Erythroblast (primary cell): Measurements from ENCODE around the gene CRYGN.

Source experiments
- GATA1 ChIP-seq: IDR thresholded peaks from 2 replicates; pipeline ENCODE4 v1.6.1; 2011; ENCODE audit warnings: low read depth, mild to moderate bottlenecking, control low read depth, low read length, moderate library complexity
- POLR2A ChIP-seq: IDR thresholded peaks from 2 replicates; pipeline ENCODE4 v1.6.1; 2011; ENCODE audit warnings: mild to moderate bottlenecking, low read length

DNA sequence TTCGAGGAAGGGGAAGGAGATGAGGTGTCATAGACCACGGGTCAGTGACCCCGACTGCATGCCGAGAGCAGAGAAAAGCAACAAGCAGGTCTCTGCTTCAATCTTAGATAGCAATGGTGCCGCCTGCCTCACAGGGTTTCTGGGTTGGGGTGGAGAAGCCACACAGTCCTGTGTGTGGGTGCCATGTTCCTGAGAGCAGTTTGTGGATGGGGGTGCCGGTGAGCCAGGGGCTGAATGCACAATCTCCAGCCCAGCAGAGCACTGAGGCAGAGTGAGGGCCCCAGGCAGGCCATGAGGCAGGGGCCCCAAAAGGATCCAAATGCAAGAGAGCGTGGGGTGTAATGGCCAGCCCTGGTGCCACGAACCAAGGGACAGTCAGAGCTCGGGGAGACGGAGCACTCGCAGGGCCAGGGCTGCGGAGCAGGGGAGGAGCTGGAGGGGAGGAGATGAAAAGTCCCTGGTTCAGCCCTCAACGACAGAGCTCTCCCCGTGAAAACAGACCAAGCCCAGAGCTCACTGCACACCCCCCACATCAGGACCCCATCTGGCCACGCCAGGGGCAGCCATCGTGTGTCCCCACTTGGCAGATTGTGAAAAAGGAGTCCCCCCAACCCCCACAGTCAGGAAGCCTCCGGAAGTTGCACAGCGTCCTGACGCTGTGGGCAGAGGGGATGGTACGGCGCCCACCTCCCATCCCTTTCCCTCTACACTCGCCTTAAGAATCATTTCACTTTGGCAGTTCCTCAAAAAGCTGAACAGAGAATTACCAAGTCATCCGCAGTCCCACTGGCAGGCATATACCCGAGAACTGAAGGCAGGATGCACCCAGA lies 50.0 kb downstream of the CRYGN start:
- TF ChIP-seq POLR2A (no peak), GATA1 (no peak)
